H1 (cell line): ENCODE data around the gene ZIM2.

Experiments used
- ATF2 ChIP-seq: IDR thresholded peaks from 2 replicates; pipeline ENCODE4 v1.6.1; 2012; ENCODE audit warnings: low read length, inconsistent platforms
- CEBPB ChIP-seq: IDR thresholded peaks from 2 replicates; pipeline ENCODE4 v1.6.1; 2012; ENCODE audit warnings: low read depth, low read length
- CTCF ChIP-seq, 3 experiments: IDR thresholded peaks; 1 replicate in 2 of 3; 2 replicates in 1 of 3; pipeline versions ENCODE4 v1.5.1 to v1.6.1; 2011; ENCODE audit warnings: low read length in 3 of 3, mild to moderate bottlenecking in 3 of 3, inconsistent platforms in 2 of 3, low read depth in 1 of 3, moderate library complexity in 1 of 3; ENCODE audit not compliant: insufficient read depth in 1 of 3; ENCODE audit errors: control extremely low read depth in 1 of 3
- EGR1 ChIP-seq: IDR thresholded peaks from 2 replicates; pipeline ENCODE4 v1.6.1; 2011; ENCODE audit warnings: low read depth, low read length, borderline replicate concordance
- MAFK ChIP-seq: IDR thresholded peaks from 2 replicates; pipeline ENCODE4 v1.6.1; 2012; ENCODE audit warnings: low read depth, mild to moderate bottlenecking, improper control_type of control experiment, low read length
- MAX ChIP-seq: IDR thresholded peaks from 2 replicates; pipeline ENCODE4 v1.6.1; 2012; ENCODE audit warnings: inconsistent platforms
- POLR2A ChIP-seq, 2 experiments: IDR thresholded peaks; 1 replicate in 1 of 2; 2 replicates in 1 of 2; pipeline ENCODE4 v1.6.1; 2011; ENCODE audit warnings: low read depth in 2 of 2, low read length in 2 of 2, mild to moderate bottlenecking in 2 of 2; ENCODE audit errors: control extremely low read depth in 1 of 2
- POLR2AphosphoS5 ChIP-seq: IDR thresholded peaks from 2 replicates; pipeline ENCODE4 v1.6.1; 2011; ENCODE audit warnings: low read depth, low read length
- RAD21 ChIP-seq, 2 experiments: IDR thresholded peaks in 1 of 2; conservative IDR thresholded peaks in 1 of 2; 2 replicates each; pipeline ENCODE4 v1.6.1; 2011; ENCODE audit warnings: low read depth in 2 of 2, low read length in 2 of 2, improper control_type of control experiment in 1 of 2, inconsistent platforms in 1 of 2, mild to moderate bottlenecking in 1 of 2, moderate library complexity in 1 of 2
- RNF2 ChIP-seq: fragments of 200-900, 300-1000 bp; sonication (generic); IDR thresholded peaks from 2 replicates; pipeline ENCODE4 v1.7.1; 2016; ENCODE audit warnings: borderline replicate concordance, low read depth, mild to moderate bottlenecking, antibody characterized with exemption, low read length; ENCODE audit not compliant: poor library complexity, severe bottlenecking; ENCODE audit errors: missing control alignments
- TAF1 ChIP-seq: IDR thresholded peaks from 2 replicates; pipeline ENCODE4 v1.6.1; 2011; ENCODE audit warnings: mild to moderate bottlenecking, low read depth, low read length
- TAF7 ChIP-seq: optimal IDR thresholded peaks from 2 replicates; pipeline ENCODE3; 2011; ENCODE audit warnings: low read depth, mild to moderate bottlenecking, inconsistent platforms, low read length, moderate library complexity, borderline replicate concordance
- TEAD4 ChIP-seq: IDR thresholded peaks from 2 replicates; pipeline ENCODE4 v1.6.1; 2012; ENCODE audit warnings: low read depth, low read length, inconsistent platforms, mixed read lengths
- ZNF274 ChIP-seq: IDR thresholded peaks from 2 replicates; pipeline ENCODE4 v1.7.0; 2012; ENCODE audit warnings: low read length, borderline replicate concordance; ENCODE audit errors: extremely low read depth

GRCh38 chr19:56831255-56831654, 9.3 kb downstream of the ZIM2 start:
- TF ChIP-seq CTCF (IDR thresholded peaks at IDR 0.05; ENCODE audit: control extremely low read depth in 1 of 3, insufficient read depth in 1 of 3, low read depth in 1 of 3, low read length in 3 of 3) (no peak), EGR1 (no peak), ATF2 (no peak), MAX (no peak), MAFK (no peak), TAF7 (no peak), CEBPB (no peak), POLR2A (IDR thresholded peaks at IDR 0.05; ENCODE audit: control extremely low read depth in 1 of 2, low read depth in 2 of 2, low read length in 2 of 2) (no peak), POLR2AphosphoS5 (no peak), ZNF274 (no peak), RNF2 (no peak), RAD21 (IDR thresholded peaks at IDR 0.05 in 1 of 2, conservative IDR thresholded peaks at IDR 0.05 in 1 of 2; ENCODE audit: low read depth in 2 of 2, low read length in 2 of 2) (no peak), TEAD4 (no peak), TAF1 (no peak)
